Prostate gland (tissue), 2 donors: ENCODE results near the gene CYTH4. TPM values are rescaled to one million over a fixed set of nuclear protein-coding genes. Genes with fewer than 3 reads are reported as not detected.

ENCODE experiments used
- DNase-seq: peaks from one replicate; pipeline ENCODE4 v3.0.0-alpha.2; 2019; ENCODE audit warnings: low spot score
- H3K27ac ChIP-seq, 2 donors: fragments of 200-600 bp; sonication (generic); 2 replicates each; pipeline ENCODE4 v1.5.1; 2017 to 2019
- H3K27me3 ChIP-seq: fragments of 200-600 bp; sonication (generic); replicated peaks from 2 replicates; pipeline ENCODE4 v1.5.1; 2019; ENCODE audit not compliant: insufficient read depth
- H3K36me3 ChIP-seq, 2 donors: fragments of 200-600 bp; sonication (generic); 1 replicate in 1 of 2; 2 replicates in 1 of 2; pipeline versions ENCODE4 v1.5.1 to v1.8.1; 2017 to 2019
- H3K4me1 ChIP-seq: fragments of 200-600 bp; sonication (generic); replicated peaks from 2 replicates; pipeline ENCODE4 v1.5.1; 2019
- H3K4me3 ChIP-seq, 2 donors: fragments of 200-600 bp; sonication (generic); 2 replicates each; pipeline ENCODE4 v1.5.1; 2017 to 2019
- H3K9me3 ChIP-seq: fragments of 200-600 bp; sonication (generic); 2 replicates; pipeline ENCODE4 v1.5.1; 2017
- POLR2A ChIP-seq: fragments of 450-650 bp; IDR thresholded peaks from one replicate; pipeline ENCODE4 v1.6.1; 2016; ENCODE audit warnings: antibody characterized with exemption, mild to moderate bottlenecking
- POLR2AphosphoS5 ChIP-seq: sonication (generic); formaldehyde crosslinking; IDR thresholded peaks from one replicate; pipeline ENCODE4 v1.6.1; 2017; ENCODE audit warnings: antibody characterized with exemption
- WGBS: methylation state at CpG from one replicate; pipeline ENCODE4 v1.1.5; 2018; 5-methylcytosine and 5-hydroxymethylcytosine counted together
- intact Hi-C: fragments of 100-400 bp; cut with DNase I; formaldehyde crosslinking; loops from one replicate; pipeline ENCODE4 v1.14.2; 2022
- total RNA-seq, 2 donors: library from RNA; depleted of rRNA; stranded (reverse); fragments of >200 nt; gene quantifications; one replicate each; pipeline ENCODE4 v1.1.0, GENCODE V29; 2016
- TF ChIP-seq, protein P1 (sequence below), 4 experiments: fragments of 200-600 bp in 2 of 4; fragments of 450-650 bp in 2 of 4; sonication (generic) in 2 of 4; IDR thresholded peaks; 1 replicate in 3 of 4; 2 replicates in 1 of 4; pipeline ENCODE4 v1.5.1; 2016 to 2019; ENCODE audit warnings: antibody characterized with exemption in 4 of 4, mild to moderate bottlenecking in 2 of 4, moderate library complexity in 2 of 4

CYTH4 gene
- total RNA-seq, 2 donors from 2014 or later: 4.7 to 5.5 TPM

DNA sequence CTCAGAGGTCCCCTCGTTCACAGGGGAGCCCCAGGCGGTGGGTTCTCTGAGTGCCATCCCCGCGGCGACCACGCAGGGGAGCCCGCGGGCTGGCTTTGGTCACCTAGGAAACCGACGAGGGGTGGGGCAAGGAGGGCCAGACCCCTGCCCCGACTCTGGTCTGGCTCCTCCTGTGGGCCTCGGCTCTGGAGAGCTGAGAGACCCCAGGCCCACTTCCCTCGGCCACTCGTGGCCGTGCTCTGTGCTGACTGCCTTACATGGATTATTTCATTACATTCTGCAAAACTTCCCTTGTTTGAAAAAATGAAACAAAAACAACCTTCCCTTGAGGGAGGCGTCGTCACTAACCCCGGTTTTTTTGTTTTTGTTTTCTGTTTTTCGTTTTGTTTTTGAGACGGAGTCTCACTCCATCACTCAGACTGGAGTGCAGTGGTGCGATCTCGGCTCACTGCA is 15.1 kb upstream of the CYTH4 start:
- TF ChIP-seq, protein P1, sequence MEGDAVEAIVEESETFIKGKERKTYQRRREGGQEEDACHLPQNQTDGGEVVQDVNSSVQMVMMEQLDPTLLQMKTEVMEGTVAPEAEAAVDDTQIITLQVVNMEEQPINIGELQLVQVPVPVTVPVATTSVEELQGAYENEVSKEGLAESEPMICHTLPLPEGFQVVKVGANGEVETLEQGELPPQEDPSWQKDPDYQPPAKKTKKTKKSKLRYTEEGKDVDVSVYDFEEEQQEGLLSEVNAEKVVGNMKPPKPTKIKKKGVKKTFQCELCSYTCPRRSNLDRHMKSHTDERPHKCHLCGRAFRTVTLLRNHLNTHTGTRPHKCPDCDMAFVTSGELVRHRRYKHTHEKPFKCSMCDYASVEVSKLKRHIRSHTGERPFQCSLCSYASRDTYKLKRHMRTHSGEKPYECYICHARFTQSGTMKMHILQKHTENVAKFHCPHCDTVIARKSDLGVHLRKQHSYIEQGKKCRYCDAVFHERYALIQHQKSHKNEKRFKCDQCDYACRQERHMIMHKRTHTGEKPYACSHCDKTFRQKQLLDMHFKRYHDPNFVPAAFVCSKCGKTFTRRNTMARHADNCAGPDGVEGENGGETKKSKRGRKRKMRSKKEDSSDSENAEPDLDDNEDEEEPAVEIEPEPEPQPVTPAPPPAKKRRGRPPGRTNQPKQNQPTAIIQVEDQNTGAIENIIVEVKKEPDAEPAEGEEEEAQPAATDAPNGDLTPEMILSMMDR (IDR thresholded peaks at IDR 0.05): peak in 2 of 4 experiments; percentile 44 to 63
- no peak for TF ChIP-seq POLR2A
- intact Hi-C loops: no loop called here
- WGBS: 16% methylated on average over 20 of the region's 22 CpGs

DNA sequence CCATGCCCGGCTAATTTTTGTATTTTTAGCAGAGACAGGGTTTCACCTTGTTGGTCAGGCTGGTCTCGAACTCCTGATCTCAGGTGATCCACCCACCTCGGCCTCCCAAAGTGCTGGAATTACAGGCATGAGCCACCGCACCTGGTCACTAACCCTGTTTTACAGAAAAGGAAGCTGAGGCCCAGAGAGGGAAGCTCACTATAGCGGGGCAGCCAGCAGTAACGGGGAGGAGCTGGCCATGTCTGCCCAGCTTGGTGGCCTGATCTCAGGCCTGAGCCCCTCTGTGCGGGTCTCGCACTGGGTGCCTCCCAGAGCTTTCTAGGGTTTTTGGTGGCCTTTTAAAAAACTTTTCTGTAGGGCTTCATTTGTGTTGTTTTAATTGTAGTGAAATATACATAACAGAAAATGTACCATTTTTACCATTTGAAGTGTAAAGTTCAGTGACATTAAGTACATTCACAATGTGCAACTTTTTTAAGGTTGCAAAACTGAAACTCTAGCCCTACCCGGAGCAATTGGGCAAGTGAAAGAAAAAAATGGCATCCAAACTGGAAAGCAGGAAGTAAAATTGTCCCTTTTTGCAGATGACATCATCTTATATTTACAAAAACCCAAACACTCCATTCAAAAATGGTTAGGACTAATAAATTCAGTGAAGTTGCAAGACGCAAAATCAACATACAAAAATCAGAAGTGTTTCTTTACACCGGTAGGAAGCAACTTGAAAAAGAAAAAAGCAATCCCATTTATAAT is 14.5 kb upstream of the CYTH4 start:
- H3K4me3 ChIP-seq: no peak overlapping the region
- no peak for TF ChIP-seq POLR2A
- TF ChIP-seq, protein P1 (IDR thresholded peaks at IDR 0.05): no peak
- no peak for TF ChIP-seq POLR2AphosphoS5
- no peaks in the 10 kb centered on the region for H3K9me3 ChIP-seq
- WGBS: 69% methylated on average over 11 of the region's 11 CpGs
- intact Hi-C loops: no loop called here
- H3K4me1 ChIP-seq: no peaks in the 10 kb centered on the region
- DNase-seq: no peak
- H3K27me3 ChIP-seq: no peaks in the 10 kb centered on the region
- H3K36me3 ChIP-seq: no peaks in the 10 kb centered on the region
- H3K27ac ChIP-seq: no peak overlapping the region

More for the DNA sequence above, 15.1 kb upstream of the CYTH4 start:
- Histone ChIP-seq H3K9me3 (no peaks in the 10 kb centered on the region), H3K27me3 (no peaks in the 10 kb centered on the region), H3K4me3 (no peak overlapping the region), H3K36me3 (no peaks in the 10 kb centered on the region), H3K4me1 (no peaks in the 10 kb centered on the region), H3K27ac (no peak overlapping the region)
- no peak for DNase-seq

DNA sequence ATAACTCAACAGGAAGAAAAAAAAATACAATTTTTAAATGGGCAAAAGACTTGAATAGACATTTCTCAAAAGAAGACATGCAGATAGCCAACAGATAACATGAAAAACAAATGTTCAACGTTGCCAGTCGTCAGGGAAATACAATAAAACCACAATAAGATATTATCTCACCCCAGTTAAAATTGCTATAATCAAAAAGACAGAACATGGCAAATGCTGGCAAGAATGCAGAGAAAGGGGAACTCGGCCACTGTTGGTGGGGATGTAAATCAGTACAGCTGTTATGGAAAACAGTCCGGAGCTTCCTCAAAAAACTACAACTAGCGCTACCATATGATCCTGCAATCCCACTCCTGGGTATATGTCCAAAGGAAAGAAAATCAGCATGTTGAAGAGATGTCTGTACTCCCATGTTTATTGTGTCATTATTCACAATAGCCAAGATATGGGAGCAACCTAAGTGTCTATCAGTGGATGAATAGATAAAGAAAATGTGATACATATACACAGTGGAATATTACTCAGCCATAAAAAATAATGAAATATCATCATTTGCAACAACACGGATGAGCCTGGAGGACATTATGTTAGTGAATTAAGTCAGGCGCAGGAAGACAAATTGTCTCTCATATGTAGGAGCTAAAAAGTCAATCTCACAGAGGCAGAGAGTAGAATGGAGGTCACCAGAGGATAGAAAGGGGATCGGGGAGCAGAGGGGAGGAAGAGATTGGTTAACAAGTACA is 12.2 kb upstream of the CYTH4 start:
- no peak for DNase-seq
- no peaks in the 10 kb centered on the region for H3K4me1 ChIP-seq
- no peak overlapping the region for H3K27ac ChIP-seq
- no peak overlapping the region for H3K4me3 ChIP-seq
- no peaks in the 10 kb centered on the region for H3K36me3 ChIP-seq
- no peak for TF ChIP-seq POLR2A
- intact Hi-C loops: no loop called here
- peaks cover 4% of the 10 kb centered on the region for H3K27me3 ChIP-seq
- no peaks in the 10 kb centered on the region for H3K9me3 ChIP-seq
- whole genome bisulfite sequencing: 47% methylated on average over 8 of the region's 8 CpGs

DNA sequence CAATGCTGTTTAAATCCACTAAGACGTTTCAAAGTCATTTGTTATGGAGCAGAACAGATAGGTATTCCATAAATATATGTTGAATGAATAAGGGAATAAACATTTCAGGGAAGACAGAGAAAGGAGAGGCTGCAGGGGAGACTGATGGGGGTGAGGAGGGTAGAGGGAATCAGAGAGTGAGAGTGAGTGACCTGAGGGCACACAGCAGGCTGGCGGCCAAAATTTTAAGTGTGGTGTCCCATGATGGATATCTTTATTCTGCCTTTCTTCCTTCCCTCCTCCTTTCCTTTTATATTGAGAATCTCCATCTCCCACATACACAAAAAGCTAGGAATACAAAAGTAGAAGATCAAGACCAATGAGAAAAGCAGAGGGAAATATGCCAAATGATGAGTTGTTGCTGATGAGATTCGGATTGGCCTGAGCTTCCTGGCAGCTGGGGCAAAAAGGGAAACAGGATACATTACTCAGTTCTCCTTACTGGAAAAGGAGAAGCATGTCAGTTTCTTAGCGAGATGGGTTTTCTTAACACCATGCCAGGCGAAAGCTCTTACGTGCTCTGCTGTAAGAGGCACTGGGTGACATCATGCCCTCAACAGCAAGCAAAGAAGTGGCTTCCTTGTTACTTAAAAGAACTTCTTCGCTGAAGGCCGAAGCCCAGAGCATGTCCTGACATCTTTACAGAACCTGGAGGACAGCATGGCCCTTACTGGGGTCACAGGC is 11.2 kb upstream of the CYTH4 start:
- no peak overlapping the region for H3K27ac ChIP-seq
- no peaks in the 10 kb centered on the region for H3K4me1 ChIP-seq
- H3K36me3 ChIP-seq: no peaks in the 10 kb centered on the region
- 75% methylated on average over 8 of the region's 8 CpGs for whole genome bisulfite sequencing
- H3K4me3 ChIP-seq: no peak overlapping the region
- intact Hi-C loops: no loop called here
- TF ChIP-seq, protein P1 (IDR thresholded peaks at IDR 0.05): no peak
- no peak for TF ChIP-seq POLR2AphosphoS5
- TF ChIP-seq POLR2A: no peak
- no peak for DNase-seq
- no peaks in the 10 kb centered on the region for H3K9me3 ChIP-seq
- peaks cover 4% of the 10 kb centered on the region for H3K27me3 ChIP-seq

DNA sequence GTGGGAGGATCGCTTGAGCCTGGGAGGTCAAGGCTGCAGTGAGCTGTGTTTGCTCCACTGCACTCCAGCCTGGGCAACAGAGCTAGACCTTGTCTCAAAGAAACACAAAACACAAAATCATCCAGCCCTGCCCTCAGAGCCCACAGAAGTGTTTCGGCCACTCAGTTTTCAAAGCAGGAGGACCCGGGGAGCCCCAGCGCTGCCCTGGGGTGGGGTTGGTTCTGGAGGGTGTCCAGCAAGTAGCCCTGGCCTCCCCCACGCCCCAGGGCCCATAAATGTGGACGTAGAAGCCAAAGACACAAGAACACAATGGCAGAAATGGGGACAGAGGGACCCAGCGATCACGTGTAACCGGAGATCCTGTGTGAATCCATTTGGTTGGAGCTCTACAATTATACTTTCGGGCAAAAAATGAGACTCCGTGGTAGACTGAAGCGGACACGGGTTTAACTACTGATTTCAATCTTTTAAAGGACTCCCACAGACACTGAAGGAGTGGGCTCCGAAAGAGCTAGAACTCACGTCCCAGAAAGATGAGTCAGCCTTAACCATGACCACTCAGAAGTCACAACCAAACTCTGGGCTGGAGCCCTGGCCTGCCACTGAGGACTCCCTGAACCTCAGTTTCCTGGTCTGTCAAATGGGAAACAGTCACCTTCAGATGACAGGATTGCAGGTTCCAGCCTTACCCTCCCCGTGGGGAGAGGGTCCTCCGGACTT is 9.0 kb upstream of the CYTH4 start:
- TF ChIP-seq POLR2AphosphoS5: no peak
- TF ChIP-seq POLR2A: no peak
- TF ChIP-seq, protein P1 (IDR thresholded peaks at IDR 0.05): no peak
- H3K4me1 ChIP-seq: no peaks in the 10 kb centered on the region
- no peak overlapping the region for H3K27ac ChIP-seq
- no peak overlapping the region for H3K4me3 ChIP-seq
- H3K36me3 ChIP-seq: no peaks in the 10 kb centered on the region
- DNase-seq: no peak
- no peaks in the 10 kb centered on the region for H3K9me3 ChIP-seq
- H3K27me3 ChIP-seq: peaks cover 4% of the 10 kb centered on the region
- intact Hi-C loops: no loop called here
- WGBS: 48% methylated on average over 17 of the region's 17 CpGs
